HCEC 1CT (cell line): ENCODE data around the gene ANXA3.
A peak's percentile ranks its signal among the peaks of the same experiment; 100 is the strongest.
"Not testable (repeated sequence)": the region's sequence is repeated elsewhere in the genome, so short reads cannot be mapped to it uniquely, and the experiment has no call there.

ENCODE experiments used
- DNase-seq: peaks from one replicate; pipeline ENCODE4 v3.0.0-alpha.2; 2017

ANXA3 gene

GRCh38 chr4:78543424-78544125 lies 8.0 kb upstream of the ANXA3 start:
- no peak for DNase-seq

DNA sequence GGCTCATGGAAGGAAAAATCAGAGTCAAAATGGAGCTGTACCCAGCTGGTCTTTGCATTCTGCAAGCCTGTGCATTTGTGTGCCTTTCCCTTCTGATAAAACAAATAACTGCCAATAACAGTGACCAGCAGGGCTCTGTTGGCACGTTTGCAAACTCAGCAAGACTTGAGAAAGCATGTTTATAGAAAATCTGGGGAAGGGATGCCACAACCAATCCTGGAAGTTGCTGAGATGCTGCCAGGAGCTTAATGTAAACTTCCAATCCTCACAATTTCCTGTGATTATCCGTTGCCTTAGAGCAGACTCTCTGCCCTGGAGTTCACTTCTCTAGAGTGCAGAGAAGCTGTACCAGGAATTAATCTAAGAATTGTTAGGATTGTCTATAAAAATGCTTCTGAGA lies 6.9 kb upstream of the ANXA3 start:
- DNase-seq = no peak

GRCh38 chr4:78545275-78546246 lies 6.0 kb upstream of the ANXA3 start:
- peak; percentile 37 for DNase-seq

- DNase-seq = not testable (repeated sequence)
Measured at GRCh38 chr4:78547899-78548298, 3.7 kb upstream of the ANXA3 start.

DNA sequence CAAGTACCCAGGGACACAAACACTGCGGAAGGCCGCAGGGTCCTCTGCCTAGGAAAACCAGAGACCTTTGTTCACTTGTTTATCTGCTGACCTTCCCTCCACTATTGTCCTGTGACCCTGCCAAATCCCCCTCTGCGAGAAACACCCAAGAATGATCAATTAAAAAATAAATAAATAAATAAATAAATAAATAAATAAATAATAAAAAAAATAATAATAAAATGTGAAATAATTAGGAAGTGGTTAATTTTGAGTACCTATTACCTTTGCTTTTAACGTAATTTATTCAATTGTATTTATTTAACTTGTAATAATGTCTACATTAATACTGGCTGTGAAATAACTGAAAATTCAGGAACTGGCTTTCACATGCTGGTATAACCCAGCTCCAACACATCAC lies 2.7 kb upstream of the ANXA3 start:
- DNase-seq = not testable (repeated sequence)

- no peak for DNase-seq
Measured at GRCh38 chr4:78552389-78553042, 946 bp downstream of the ANXA3 start.

DNA sequence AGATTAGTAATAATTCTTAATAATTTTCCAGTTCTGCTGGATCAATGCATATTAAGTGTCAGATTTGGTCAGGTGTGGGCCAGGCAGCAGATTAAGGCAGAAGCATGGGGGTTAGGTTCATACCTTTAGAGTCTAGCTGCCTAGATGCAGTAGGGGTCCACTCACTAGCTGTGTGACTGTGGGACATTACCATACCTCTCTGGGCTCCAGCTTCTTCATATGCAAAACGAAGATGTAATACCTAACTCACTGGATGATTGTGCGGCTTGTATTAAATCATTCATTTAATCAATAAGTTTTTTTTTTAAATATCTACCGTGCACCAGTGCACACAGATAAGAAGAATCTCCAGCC lies 1.4 kb downstream of the ANXA3 start:
- no peak for DNase-seq

GRCh38 chr4:78553529-78554060 lies 2.0 kb downstream of the ANXA3 start:
- no peak for DNase-seq

DNA sequence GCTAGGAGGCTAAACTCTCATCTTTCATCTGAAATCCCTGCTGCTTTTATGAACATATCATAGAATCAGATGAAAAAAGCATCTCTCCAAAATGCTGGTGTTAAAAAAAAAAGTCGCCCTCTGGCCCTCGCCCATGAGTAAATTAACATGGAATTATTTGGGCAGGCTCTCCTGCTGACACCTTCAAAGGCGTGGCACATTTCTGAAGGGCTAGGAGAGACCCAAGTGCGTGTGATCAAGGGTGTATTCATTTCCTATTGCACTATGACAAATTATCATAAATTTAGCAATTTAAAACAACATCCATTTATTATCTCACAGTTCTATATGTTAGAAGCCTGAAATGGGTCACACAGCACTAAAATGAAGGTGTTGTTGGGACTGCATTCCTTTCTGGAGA lies 5.1 kb downstream of the ANXA3 start:
- peak; percentile 26 for DNase-seq

DNA sequence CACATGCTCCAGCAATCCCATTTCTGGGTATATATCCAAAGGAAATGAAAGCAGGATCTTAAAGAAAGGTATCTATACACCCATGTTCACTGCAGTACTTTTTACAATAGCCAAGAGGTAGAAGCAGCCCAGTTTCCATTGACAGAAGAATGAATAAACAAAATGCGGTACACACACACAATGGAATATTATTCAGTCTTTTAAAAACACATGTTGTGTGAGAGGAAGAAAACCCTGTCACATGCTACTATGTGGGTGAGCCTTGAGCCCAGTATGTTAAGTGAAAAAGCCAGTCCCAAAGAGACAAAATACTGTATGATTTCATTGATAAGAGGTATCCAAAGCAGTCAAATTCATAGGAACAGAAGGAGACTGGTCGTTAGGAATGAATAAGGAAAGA lies 6.3 kb downstream of the ANXA3 start:
- no peak for DNase-seq

DNA sequence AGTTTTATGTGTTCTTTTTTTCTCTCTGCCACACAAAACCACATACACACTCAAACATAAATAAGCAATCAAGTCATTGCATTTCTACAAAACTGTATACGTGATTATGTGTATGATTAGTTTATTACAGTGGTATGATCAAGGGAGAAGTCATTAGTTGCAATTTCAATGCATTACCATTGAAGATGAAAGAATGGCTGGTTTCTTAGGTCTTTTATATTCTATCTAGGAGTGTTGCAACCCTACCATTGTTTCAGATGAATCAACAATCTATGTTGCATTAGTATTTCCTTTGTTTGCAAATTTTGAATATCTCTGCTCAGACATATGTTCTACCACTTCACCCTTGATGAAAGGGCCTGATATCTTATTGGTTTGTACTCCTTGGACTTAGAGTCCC lies 6.8 kb downstream of the ANXA3 start:
- no peak for DNase-seq

GRCh38 chr4:78560296-78560963 lies 8.9 kb downstream of the ANXA3 start:
- DNase-seq = peak; percentile 81

- no peak for DNase-seq
Measured at GRCh38 chr4:78561677-78562076, 10.1 kb downstream of the ANXA3 start.

- DNase-seq = no peak
Measured at GRCh38 chr4:78562687-78563086, 11.1 kb downstream of the ANXA3 start.

- peak; percentile 36 for DNase-seq
Measured at GRCh38 chr4:78565971-78566372, 14.4 kb downstream of the ANXA3 start.

GRCh38 chr4:78566834-78567499 lies 15.4 kb downstream of the ANXA3 start:
- DNase-seq = no peak

- DNase-seq = no peak
Measured at GRCh38 chr4:78567500-78568060, 16.0 kb downstream of the ANXA3 start.

GRCh38 chr4:78568640-78569305 lies 17.2 kb downstream of the ANXA3 start:
- DNase-seq = no peak

DNA sequence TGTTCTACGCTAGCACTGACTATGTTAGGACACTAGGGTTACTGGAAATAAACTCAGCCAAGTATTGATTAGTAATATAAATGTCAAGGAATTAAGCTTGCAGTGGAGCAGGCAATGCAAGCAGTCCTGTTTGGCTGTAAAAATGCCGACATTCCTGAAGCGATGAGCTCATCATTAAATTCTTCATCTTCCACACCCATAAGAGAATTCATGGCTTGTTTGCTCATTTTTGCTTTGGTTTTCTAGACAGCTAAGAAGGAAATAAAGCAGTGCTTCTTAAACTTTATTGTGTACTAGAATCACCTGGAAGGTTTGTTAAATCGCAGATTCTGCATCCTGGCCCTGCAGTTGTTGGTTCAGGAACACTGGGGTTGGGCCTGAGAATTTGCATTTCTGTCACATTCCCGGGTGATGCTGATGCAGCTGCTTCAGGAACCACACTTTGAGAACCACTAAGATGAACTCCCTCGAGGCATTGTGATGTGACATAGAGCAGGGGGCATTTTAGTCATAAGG lies 17.8 kb downstream of the ANXA3 start:
- peak; percentile 67 for DNase-seq

GRCh38 chr4:78570117-78570516 lies 18.5 kb downstream of the ANXA3 start:
- DNase-seq = no peak

- no peak for DNase-seq
Measured at GRCh38 chr4:78571804-78572203, 20.2 kb downstream of the ANXA3 start.
